ENCODE measurements around the gene SEC14L3.

- TF ChIP-seq POLR2A (IDR thresholded peaks at IDR 0.05; ENCODE audit: low read depth, low read length) (no peak), CTCF (conservative IDR thresholded peaks at IDR 0.05; ENCODE audit: low read depth, low read length) (no peak), MAZ (IDR thresholded peaks at IDR 0.05; ENCODE audit: borderline replicate concordance, low read depth, low read length) (no peak), BHLHE40 (IDR thresholded peaks at IDR 0.05; ENCODE audit: low read depth, low read length) (no peak), ELK1 (IDR thresholded peaks at IDR 0.05; ENCODE audit: borderline replicate concordance, low read depth, low read length) (no peak), NFE2L2 (IDR thresholded peaks at IDR 0.05; ENCODE audit: low read depth, low read length) (no peak), RAD21 (IDR thresholded peaks at IDR 0.05; ENCODE audit: low read length) (no peak), RCOR1 (IDR thresholded peaks at IDR 0.05; ENCODE audit: insufficient replicate concordance, low read length) (no peak), RFX5 (IDR thresholded peaks at IDR 0.05; ENCODE audit: low read depth, low read length) (no peak), MAFK (IDR thresholded peaks at IDR 0.05; ENCODE audit: low read depth, low read length) (no peak), MXI1 (IDR thresholded peaks at IDR 0.05; ENCODE audit: borderline replicate concordance, low read depth, low read length) (no peak), SMC3 (IDR thresholded peaks at IDR 0.05; ENCODE audit: low read depth, low read length) (no peak), USF2 (IDR thresholded peaks at IDR 0.05; ENCODE audit: low read depth, low read length) (no peak)
These were observed 36.1 kb downstream of the SEC14L3 start for GRCh38 chr22:30435674-30436126.
